ENCODE measurements around the gene CD180.
A peak's percentile ranks its signal among the peaks of the same experiment; 100 is the strongest.

Gene CD180

GRCh38 chr5:67211926-67212325 is 15.3 kb upstream of the CD180 start:
- no peak for DNase-seq (ENCODE audit: low read depth)

DNA sequence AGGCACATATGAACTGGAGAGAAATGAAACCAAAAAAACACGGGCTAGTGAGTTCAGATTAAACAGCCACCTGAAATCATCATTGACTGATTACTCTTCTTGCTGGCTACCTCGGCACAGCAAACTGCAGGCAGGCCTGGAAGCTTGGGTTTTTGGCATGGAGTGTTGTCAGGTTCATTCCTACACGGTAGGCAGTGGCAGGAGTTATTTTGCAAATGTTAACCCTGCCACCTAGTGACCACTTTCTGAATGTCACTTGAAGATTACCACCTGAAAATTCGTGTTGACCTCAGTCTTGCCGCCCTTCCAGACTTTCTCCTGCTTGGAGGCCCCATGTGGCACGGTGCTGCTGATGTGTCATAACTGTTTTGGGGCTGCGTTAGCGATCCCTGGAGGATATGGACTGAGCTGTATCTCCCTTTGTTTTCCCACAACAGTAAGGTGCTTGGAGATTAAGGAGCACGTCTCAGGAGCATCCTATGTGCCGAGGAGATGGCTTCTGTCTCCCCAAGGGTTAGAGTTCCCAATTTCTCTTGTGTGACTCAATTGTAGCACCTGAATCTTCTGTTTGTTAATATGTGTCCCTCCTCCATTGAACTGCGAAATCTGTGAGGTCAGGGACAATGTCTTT is 12.7 kb upstream of the CD180 start:
- peak; percentile 33 for DNase-seq (ENCODE audit: low read depth)

- DNase-seq (ENCODE audit: low read depth) = no peak
Measured at GRCh38 chr5:67208403-67208802, 11.8 kb upstream of the CD180 start.

- peak; percentile 76 for DNase-seq (ENCODE audit: low read depth)
Measured at GRCh38 chr5:67206929-67207328, 10.3 kb upstream of the CD180 start.

DNA sequence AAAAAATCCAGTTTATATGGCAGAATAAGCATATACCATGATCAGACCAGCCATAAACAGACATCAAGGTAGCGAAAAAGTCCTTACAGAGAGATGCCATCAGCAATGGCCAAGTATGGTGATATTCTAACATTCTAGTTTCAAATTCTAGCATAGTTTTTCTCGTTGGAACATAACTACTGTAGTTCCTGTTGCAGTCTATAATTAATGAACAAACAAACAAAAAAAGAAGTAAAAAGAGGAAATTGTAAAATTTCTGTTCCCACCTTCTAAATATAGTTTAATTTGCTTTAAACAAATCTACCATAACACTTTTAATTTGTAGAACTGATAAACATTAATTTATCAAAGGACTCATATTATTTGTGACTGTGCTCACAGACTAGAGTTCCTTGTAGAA is 9.9 kb upstream of the CD180 start:
- no peak for DNase-seq (ENCODE audit: low read depth)

GRCh38 chr5:67205981-67206380 is 9.4 kb upstream of the CD180 start:
- no peak for DNase-seq (ENCODE audit: low read depth)

DNA sequence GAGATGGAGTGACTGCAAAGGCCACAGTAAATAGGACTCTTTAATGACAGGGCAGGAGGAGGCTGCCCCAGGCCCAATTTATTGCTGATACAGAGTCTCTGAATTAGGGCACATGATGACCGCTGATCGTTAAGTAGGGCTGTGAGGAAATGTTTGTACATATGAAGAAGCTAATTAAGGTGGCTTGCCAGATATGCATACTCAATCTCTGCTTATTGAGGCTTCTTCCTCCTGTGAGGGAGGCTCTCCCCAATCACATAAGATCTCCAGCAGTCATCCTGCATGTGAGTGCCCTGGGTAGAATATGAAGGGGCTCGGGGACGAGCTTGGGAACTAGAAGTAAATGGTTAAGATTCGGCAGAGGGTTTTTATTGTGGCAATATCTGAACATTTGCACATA is 8.2 kb upstream of the CD180 start:
- DNase-seq (ENCODE audit: low read depth) = no peak

DNA sequence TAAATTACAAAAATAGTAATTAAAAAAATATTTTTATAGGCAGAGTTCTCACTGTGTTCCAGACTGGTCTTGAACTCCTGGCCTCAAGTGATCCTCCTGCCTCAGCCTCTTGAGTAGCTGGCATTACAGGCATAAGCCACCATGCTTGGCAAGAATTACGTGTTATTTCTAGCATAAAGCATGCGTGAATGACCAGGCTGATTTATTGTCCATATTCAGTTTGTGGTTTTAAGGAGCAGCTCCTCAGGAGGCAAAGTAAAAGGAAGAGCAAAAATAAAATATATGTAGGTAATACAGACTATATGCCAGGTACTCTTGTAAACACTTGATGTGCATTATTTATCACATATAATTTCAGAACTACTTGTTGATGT is 7.1 kb upstream of the CD180 start:
- no peak for DNase-seq (ENCODE audit: low read depth)

- DNase-seq (ENCODE audit: low read depth) = no peak
Measured at GRCh38 chr5:67202828-67203227, 6.2 kb upstream of the CD180 start.

DNA sequence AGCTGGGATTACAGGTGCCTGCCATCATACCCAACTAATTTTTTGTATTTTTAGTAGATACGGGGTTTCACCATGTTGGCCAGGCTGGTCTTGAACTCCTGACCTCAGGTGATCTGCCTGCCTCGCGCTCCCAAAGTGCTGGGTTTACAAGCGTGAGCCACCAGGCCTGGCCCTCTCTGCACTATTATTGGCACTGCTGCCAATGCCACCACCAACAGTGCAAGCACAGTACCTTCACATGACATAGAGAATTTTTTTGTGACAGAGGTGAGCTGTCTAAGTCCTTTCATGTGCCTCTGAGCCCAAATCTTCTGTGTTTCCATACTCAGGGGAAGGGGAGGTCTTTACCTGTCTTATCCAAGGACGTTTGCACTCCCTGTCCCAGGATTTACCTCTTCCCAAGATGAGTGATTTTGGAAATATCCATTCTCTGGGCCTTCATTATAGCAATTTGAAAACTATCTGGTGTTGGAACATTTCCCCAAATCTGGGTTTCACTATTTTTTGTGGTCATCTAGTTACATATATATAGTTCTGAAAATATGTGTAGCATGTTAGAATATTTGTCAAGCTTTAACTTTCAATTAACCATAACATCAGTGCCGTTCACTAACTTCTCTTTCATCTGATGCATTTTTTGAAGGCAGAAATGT is 5.4 kb upstream of the CD180 start:
- no peak for DNase-seq (ENCODE audit: low read depth)

GRCh38 chr5:67200809-67201562 is 4.4 kb upstream of the CD180 start:
- no peak for DNase-seq (ENCODE audit: low read depth)

DNA sequence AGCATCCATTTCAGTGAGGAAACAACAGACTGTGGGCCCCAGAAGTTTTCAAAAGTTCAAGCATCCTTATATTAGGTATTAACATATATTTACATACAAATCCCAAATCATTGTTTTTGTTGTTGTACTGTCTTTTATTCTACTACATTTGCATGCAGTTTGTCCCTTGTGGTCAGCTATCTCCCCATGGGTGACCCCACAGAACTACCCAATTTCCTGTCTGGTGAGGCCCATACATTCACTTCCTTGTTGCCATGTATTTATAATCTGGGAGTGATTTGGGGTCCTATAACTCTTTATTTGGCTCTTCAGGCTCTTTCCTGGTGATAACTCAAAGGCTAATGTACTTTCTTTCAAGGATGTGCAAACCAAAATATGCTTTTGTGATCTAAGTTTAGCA is 3.3 kb upstream of the CD180 start:
- no peak for DNase-seq (ENCODE audit: low read depth)

DNA sequence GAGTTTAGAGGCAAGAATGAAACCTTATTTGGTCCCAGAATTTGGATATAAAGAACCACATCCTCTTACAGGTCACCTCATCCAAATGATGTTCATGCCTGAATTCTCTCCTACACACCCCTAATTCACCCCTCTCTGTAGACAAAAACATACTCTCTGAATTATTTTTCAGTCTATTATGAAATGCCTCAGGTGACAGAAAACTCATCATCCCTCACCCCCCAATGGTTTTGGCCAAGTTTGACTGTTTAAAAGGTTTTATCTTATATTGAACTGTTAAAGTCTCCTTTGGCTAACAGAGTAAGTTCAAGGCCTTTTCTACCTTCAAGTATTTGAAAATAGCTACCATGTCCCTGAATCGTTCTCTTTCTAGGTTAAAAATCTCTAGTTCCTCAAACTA is 2.3 kb upstream of the CD180 start:
- DNase-seq (ENCODE audit: low read depth) = no peak

- DNase-seq (ENCODE audit: low read depth) = no peak
Measured at GRCh38 chr5:67197536-67197935, 937 bp upstream of the CD180 start.

GRCh38 chr5:67195406-67196275 is 958 bp downstream of the CD180 start:
- no peak for DNase-seq (ENCODE audit: low read depth)

DNA sequence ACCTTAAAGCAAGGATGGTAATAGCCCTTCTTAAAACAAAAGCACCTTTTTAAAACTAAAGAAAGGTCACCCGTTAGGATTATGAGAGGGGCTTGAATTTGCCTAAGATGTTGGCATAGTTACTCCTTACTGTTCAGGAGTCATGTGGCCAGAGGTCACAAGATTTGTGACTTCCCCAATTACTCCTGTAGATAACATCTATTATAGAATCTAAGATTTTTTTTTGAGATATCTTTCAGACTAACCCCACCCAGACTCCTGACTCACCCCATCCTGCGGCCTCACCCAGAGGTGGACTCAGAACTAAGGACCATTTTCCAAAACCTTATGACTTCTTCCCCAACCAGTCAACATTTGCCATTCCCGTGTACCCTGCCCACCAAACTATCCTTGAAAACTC is 2.4 kb downstream of the CD180 start:
- no peak for DNase-seq (ENCODE audit: low read depth)

- DNase-seq (ENCODE audit: low read depth) = no peak
Measured at GRCh38 chr5:67193439-67193807, 3.2 kb downstream of the CD180 start.

DNA sequence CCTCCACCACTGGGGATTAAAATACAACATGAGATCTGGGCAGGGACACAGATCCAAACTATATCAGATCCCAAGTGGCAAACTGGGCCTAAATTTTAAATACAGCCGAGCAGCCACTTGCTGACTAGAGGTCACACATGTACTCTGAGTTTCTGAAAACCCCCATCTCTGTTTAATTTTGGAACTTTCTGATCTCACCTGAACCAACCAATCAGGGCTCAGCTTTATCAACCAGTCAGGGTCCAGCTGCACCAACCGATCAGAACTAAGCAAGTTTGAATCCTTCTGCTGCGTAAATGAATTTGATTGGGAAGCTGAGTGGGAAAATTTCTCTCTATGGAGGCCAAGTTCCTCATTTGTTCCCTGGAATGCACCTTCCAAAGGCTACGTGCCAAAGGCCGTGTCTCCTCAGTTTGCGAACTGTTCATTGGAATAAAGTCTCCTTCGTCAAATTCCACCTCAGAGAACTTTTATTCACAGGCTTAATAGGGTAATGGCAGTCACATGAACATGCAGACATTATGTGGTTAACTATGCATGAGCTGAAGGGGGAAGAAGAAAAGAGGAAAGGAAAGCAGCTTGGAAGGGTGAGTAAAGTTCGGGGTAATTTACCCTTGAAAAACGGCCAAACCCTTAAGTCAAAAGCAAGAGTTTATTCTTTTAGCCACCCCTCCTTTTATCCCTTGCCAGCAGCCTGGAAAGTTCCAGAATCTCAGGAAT is 3.7 kb downstream of the CD180 start:
- no peak for DNase-seq (ENCODE audit: low read depth)

DNA sequence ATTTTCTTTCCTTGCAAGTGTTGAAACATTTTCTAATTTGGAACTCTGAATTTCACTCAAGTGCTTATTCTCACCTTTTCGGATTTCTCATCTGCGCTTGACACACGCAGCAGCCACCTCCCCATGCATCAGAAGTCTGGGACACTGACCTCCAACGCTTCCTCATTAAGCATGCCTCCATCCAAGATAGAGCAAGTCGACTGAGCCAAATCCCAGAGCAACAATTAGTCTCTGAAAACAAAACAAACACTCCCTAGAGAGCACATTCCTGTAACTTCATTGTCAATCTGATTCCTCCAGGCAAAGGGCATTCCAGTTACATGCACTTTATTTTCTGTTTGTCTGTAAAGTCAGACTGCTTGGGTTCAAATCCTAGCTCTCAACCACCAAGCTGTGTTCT is 5.7 kb downstream of the CD180 start:
- no peak for DNase-seq (ENCODE audit: low read depth)

GRCh38 chr5:67190410-67190809 is 6.2 kb downstream of the CD180 start:
- no peak for DNase-seq (ENCODE audit: low read depth)

DNA sequence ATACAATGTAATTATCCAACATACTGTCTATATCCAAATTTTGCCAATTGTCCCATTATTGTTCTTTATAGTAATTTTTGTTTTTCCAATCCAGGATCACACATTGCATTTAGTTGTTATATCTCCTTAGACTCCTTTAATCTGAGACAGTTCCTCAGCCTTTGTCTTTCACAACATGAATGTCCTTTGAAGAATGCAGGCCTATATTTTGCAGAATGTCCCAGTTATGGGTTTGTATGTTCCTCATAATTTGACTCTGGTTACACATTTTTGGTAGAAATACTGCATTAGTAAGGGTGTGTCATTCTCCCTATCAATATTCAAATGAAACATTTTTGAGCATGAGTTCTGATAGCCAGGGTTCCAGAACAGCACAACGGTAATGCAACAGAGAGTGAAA is 6.7 kb downstream of the CD180 start:
- no peak for DNase-seq (ENCODE audit: low read depth)

- DNase-seq (ENCODE audit: low read depth) = no peak
Measured at GRCh38 chr5:67189079-67189354, 7.6 kb downstream of the CD180 start.

Measured in T-helper 22 cell (primary cell).